GM23338 (cell line): Measurements from ENCODE around the gene PLEK. TPM values are rescaled to one million over a fixed set of nuclear protein-coding genes. Genes with fewer than 3 reads are reported as not detected.

ENCODE experiments used
- ATAC-seq: fragments of 200-7000 bp; cut with Tn5 transposase; 3 replicates; pipeline ENCODE4 v1.9.1; 2020
- DNase-seq: peaks from one replicate; pipeline ENCODE4 v3.0.0-alpha.2; 2015; ENCODE audit warnings: low spot score
- H2AFZ ChIP-seq: fragments of 200-600 bp; sonication (generic); 2 replicates; pipeline ENCODE4 v1.8.0; 2016; ENCODE audit warnings: antibody characterized with exemption, mild to moderate bottlenecking, moderate library complexity
- H3F3A ChIP-seq: fragments of 200-600 bp; sonication (generic); replicated peaks from 2 replicates; pipeline ENCODE4 v1.8.0; 2017; ENCODE audit warnings: antibody characterized with exemption, mixed run types, low read depth
- H3K27ac ChIP-seq: fragments of 200-600 bp; sonication (generic); 2 replicates; pipeline ENCODE4 v1.6.1; 2016; ENCODE audit warnings: low read depth
- H3K27me3 ChIP-seq: fragments of 200-600 bp; sonication (generic); 2 replicates; pipeline ENCODE4 v1.8.0; 2016; ENCODE audit warnings: mild to moderate bottlenecking, mixed run types, moderate library complexity; ENCODE audit not compliant: insufficient read depth
- H3K36me3 ChIP-seq: fragments of 200-600 bp; sonication (generic); 2 replicates; pipeline ENCODE4 v1.8.0; 2016; ENCODE audit warnings: mild to moderate bottlenecking; ENCODE audit not compliant: insufficient read depth
- H3K4me1 ChIP-seq: fragments of 200-600 bp; sonication (generic); 2 replicates; pipeline ENCODE4 v1.8.0; 2016; ENCODE audit warnings: mild to moderate bottlenecking, moderate library complexity; ENCODE audit not compliant: insufficient read depth
- H3K4me2 ChIP-seq: fragments of 200-600 bp; sonication (generic); 2 replicates; pipeline ENCODE4 v1.7.1; 2017; ENCODE audit warnings: mixed run types
- H3K4me3 ChIP-seq: fragments of 200-600 bp; sonication (generic); 2 replicates; pipeline ENCODE4 v1.6.1; 2016; ENCODE audit warnings: mixed run types
- H3K79me2 ChIP-seq: fragments of 200-600 bp; sonication (generic); replicated peaks from 2 replicates; pipeline ENCODE4 v1.8.0; 2017; ENCODE audit warnings: mild to moderate bottlenecking; ENCODE audit not compliant: insufficient read depth
- H3K9me2 ChIP-seq: fragments of 200-600 bp; sonication (generic); 2 replicates; pipeline ENCODE4 v1.8.0; 2017; ENCODE audit not compliant: insufficient read depth
- H4K20me1 ChIP-seq: fragments of 200-600 bp; sonication (generic); replicated peaks from 2 replicates; pipeline ENCODE4 v1.8.0; 2017; ENCODE audit warnings: mild to moderate bottlenecking; ENCODE audit not compliant: insufficient read depth
- H3K27ac Mint-ChIP-seq: 2 replicates; pipeline ENCODE4 v1.8.0; 2020; ENCODE audit warnings: inconsistent platforms, mild to moderate bottlenecking, moderate library complexity, mixed read lengths
- H3K27me3 Mint-ChIP-seq: 3 replicates; pipeline ENCODE4 v1.8.0; 2022; ENCODE audit warnings: low read depth, mild to moderate bottlenecking, moderate library complexity, mixed read lengths, inconsistent platforms; ENCODE audit not compliant: insufficient read depth, poor library complexity
- H3K36me3 Mint-ChIP-seq: 3 replicates; pipeline ENCODE4 v1.8.0; 2021; ENCODE audit warnings: low read depth, mild to moderate bottlenecking, inconsistent platforms, moderate library complexity, mixed read lengths
- H3K4me1 Mint-ChIP-seq: 3 replicates; pipeline ENCODE4 v1.8.0; 2020; ENCODE audit warnings: mild to moderate bottlenecking, inconsistent platforms, mixed read lengths
- H3K4me3 Mint-ChIP-seq: 3 replicates; pipeline ENCODE4 v1.8.0; 2021; ENCODE audit warnings: moderate library complexity, mild to moderate bottlenecking, inconsistent platforms, mixed read lengths
- H3K9me3 Mint-ChIP-seq: 3 replicates; pipeline ENCODE4 v1.8.0; 2020; ENCODE audit warnings: moderate library complexity, mild to moderate bottlenecking, inconsistent platforms, mixed read lengths
- CREB1 ChIP-seq: fragments of 250-450 bp; sonication (Bioruptor Pico); IDR thresholded peaks from 2 replicates; pipeline ENCODE4 v1.5.0; 2020; ENCODE audit warnings: low read depth, mild to moderate bottlenecking, moderate library complexity
- EZH2 ChIP-seq: fragments of 200-600 bp; sonication (generic); IDR thresholded peaks from one replicate; pipeline ENCODE4 v1.8.0; 2017; ENCODE audit warnings: antibody characterized with exemption, mild to moderate bottlenecking, low read depth; ENCODE audit not compliant: unreplicated experiment
- EZH2phosphoT487 ChIP-seq: fragments of 200-600 bp; sonication (generic); IDR thresholded peaks from one replicate; pipeline ENCODE4 v1.8.1; 2018; ENCODE audit warnings: antibody characterized with exemption; ENCODE audit not compliant: unreplicated experiment
- NANOG ChIP-seq: IDR thresholded peaks from 2 replicates; pipeline ENCODE4 v1.6.1; 2016; ENCODE audit warnings: antibody characterized with exemption, borderline replicate concordance
- ZNF114 ChIP-seq: fragments of 250-450 bp; sonication (Bioruptor Pico); IDR thresholded peaks from 2 replicates; pipeline ENCODE4 v1.5.0; 2020; ENCODE audit warnings: mild to moderate bottlenecking, moderate library complexity
- polyA plus RNA-seq: library from polyadenylated mRNA; unstranded; fragments of >200 nt; fragmentation: Nextera tagmentation; extraction: Ambion mirVana; gene quantifications from 2 replicates; pipeline ENCODE4 v1.2.1, GENCODE V29; 2016
- total RNA-seq: library from RNA; depleted of rRNA; stranded (reverse); fragments of >200 nt; shearing (Covaris generic); gene quantifications from 2 replicates; pipeline ENCODE4 v1.2.3, GENCODE V29; 2014
- TF ChIP-seq, protein P1 (sequence below): fragments of 250-450 bp; sonication (Bioruptor Pico); IDR thresholded peaks from 2 replicates; pipeline ENCODE4 v1.5.0; 2020; ENCODE audit warnings: mild to moderate bottlenecking, moderate library complexity
- TF ChIP-seq, protein P2 (sequence below): IDR thresholded peaks from 2 replicates; pipeline ENCODE4 v1.6.1; 2016; ENCODE audit warnings: antibody characterized with exemption

The PLEK gene
- total and polyA plus RNA-seq, 2 experiments from 2014 or later = 0.06 TPM; not detected in 1

DNA sequence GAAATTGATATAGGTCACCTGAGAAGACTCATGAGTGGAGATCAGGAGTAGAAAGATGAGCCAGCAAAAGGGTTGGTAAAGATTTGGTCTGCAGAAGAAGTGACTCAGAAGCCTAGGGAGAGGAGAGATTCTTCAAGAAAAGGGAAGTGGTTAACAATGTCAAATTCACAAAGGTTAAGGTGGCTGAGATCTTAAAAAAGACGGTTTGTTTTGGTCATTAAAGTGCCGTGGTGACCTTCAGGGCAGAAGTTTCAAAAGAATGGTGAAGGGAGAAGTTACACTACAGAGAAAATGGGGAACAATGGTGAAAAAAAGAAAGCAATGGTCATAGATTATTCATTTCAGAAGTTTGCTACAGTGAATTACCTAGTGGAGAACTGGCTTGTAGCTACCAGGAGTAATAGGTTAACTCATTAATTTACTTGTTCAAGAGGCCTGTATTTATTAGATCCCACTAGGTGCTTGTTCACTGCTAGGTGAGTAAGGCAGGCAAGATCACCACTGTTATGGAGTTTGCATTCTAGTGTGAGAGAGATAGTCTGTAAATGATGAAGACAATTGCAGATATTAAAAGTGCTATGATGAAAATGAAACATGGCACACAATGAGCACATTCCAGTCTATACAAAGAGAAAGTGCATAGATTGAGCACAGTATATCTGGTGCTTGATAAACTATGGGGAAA, 59.0 kb downstream of the PLEK start (continued):
- TF ChIP-seq, protein P1, sequence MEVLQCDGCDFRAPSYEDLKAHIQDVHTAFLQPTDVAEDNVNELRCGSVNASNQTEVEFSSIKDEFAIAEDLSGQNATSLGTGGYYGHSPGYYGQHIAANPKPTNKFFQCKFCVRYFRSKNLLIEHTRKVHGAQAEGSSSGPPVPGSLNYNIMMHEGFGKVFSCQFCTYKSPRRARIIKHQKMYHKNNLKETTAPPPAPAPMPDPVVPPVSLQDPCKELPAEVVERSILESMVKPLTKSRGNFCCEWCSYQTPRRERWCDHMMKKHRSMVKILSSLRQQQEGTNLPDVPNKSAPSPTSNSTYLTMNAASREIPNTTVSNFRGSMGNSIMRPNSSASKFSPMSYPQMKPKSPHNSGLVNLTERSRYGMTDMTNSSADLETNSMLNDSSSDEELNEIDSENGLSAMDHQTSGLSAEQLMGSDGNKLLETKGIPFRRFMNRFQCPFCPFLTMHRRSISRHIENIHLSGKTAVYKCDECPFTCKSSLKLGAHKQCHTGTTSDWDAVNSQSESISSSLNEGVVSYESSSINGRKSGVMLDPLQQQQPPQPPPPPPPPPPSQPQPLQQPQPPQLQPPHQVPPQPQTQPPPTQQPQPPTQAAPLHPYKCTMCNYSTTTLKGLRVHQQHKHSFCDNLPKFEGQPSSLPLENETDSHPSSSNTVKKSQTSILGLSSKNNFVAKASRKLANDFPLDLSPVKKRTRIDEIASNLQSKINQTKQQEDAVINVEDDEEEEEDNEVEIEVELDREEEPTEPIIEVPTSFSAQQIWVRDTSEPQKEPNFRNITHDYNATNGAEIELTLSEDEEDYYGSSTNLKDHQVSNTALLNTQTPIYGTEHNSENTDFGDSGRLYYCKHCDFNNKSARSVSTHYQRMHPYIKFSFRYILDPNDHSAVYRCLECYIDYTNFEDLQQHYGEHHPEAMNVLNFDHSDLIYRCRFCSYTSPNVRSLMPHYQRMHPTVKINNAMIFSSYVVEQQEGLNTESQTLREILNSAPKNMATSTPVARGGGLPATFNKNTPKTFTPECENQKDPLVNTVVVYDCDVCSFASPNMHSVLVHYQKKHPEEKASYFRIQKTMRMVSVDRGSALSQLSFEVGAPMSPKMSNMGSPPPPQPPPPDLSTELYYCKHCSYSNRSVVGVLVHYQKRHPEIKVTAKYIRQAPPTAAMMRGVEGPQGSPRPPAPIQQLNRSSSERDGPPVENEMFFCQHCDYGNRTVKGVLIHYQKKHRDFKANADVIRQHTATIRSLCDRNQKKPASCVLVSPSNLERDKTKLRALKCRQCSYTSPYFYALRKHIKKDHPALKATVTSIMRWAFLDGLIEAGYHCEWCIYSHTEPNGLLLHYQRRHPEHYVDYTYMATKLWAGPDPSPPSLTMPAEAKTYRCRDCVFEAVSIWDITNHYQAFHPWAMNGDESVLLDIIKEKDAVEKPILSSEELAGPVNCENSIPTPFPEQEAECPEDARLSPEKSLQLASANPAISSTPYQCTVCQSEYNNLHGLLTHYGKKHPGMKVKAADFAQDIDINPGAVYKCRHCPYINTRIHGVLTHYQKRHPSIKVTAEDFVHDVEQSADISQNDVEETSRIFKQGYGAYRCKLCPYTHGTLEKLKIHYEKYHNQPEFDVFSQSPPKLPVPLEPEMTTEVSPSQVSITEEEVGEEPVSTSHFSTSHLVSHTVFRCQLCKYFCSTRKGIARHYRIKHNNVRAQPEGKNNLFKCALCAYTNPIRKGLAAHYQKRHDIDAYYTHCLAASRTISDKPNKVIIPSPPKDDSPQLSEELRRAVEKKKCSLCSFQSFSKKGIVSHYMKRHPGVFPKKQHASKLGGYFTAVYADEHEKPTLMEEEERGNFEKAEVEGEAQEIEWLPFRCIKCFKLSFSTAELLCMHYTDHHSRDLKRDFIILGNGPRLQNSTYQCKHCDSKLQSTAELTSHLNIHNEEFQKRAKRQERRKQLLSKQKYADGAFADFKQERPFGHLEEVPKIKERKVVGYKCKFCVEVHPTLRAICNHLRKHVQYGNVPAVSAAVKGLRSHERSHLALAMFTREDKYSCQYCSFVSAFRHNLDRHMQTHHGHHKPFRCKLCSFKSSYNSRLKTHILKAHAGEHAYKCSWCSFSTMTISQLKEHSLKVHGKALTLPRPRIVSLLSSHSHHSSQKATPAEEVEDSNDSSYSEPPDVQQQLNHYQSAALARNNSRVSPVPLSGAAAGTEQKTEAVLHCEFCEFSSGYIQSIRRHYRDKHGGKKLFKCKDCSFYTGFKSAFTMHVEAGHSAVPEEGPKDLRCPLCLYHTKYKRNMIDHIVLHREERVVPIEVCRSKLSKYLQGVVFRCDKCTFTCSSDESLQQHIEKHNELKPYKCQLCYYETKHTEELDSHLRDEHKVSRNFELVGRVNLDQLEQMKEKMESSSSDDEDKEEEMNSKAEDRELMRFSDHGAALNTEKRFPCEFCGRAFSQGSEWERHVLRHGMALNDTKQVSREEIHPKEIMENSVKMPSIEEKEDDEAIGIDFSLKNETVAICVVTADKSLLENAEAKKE (CRISPR knock-in tag) = no peak
- no peak for TF ChIP-seq EZH2
- TF ChIP-seq, protein P2, sequence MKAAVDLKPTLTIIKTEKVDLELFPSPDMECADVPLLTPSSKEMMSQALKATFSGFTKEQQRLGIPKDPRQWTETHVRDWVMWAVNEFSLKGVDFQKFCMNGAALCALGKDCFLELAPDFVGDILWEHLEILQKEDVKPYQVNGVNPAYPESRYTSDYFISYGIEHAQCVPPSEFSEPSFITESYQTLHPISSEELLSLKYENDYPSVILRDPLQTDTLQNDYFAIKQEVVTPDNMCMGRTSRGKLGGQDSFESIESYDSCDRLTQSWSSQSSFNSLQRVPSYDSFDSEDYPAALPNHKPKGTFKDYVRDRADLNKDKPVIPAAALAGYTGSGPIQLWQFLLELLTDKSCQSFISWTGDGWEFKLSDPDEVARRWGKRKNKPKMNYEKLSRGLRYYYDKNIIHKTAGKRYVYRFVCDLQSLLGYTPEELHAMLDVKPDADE = no peak
- TF ChIP-seq EZH2phosphoT487 = no peak
- no peak for TF ChIP-seq CREB1
- TF ChIP-seq ZNF114 (CRISPR knock-in tag) = no peak

DNA sequence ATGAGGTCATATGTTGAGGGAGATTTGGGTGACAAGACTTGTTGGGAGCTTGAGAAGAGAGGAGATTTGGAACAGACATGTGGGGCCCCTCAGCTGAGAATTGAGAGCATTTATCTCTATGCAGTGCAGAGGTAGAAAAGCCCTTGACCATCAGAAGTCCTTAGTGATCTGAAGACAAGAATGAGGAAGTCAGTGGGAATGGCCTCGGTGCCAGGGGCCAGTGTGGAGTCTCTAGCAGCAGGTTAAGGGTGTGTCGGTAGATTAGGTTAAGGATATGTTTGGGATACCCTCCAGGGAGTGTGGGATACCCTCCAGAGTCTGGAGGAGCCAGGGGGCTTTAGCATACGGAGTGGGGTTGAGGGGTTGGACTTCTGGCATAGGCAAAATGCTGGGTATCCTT, 60.4 kb downstream of the PLEK start:
- 0 out of 3 replicates have a peak, but pooled peaks cover 4% of the 10 kb centered on the region for H3K4me1 Mint-ChIP-seq
- no peak overlapping the region for H3K4me3 Mint-ChIP-seq
- Histone ChIP-seq H3K27me3 (no peaks in the 10 kb centered on the region), H4K20me1 (no peaks in the 10 kb centered on the region), H3K27ac (no peak overlapping the region), H3K79me2 (no peaks in the 10 kb centered on the region), H3K36me3 (no peaks in the 10 kb centered on the region), H3F3A (no peaks in the 10 kb centered on the region), H3K4me3 (no peak overlapping the region), H2AFZ (no peak overlapping the region), H3K4me1 (no peaks in the 10 kb centered on the region), H3K9me2 (peaks cover 12% of the 10 kb centered on the region), H3K4me2 (no peak overlapping the region)
- no peak for DNase-seq
- H3K36me3 Mint-ChIP-seq = no peaks in the 10 kb centered on the region
- H3K27me3 Mint-ChIP-seq = peaks cover 2% of the 10 kb centered on the region
- TF ChIP-seq EZH2phosphoT487 = no peak
- no peak for TF ChIP-seq NANOG
- H3K27ac Mint-ChIP-seq = no peak overlapping the region
- H3K9me3 Mint-ChIP-seq = no peaks in the 10 kb centered on the region
- ATAC-seq = no peak
